GM12801 (cell line): ENCODE data around the gene CENPK.

Source experiments
- CTCF ChIP-seq: IDR thresholded peaks from one replicate; pipeline ENCODE4 v1.5.1; 2011; ENCODE audit warnings: control low read depth; ENCODE audit not compliant: insufficient read length; ENCODE audit errors: extremely low read depth

CENPK gene

GRCh38 chr5:65480306-65480865, 82.6 kb downstream of the CENPK start:
- TF ChIP-seq CTCF: no peak

- no peak for TF ChIP-seq CTCF
Measured at GRCh38 chr5:65479527-65479926, 83.4 kb downstream of the CENPK start.

- TF ChIP-seq CTCF: no peak
Measured at GRCh38 chr5:65478336-65478735, 84.6 kb downstream of the CENPK start.

GRCh38 chr5:65475895-65476294, 87.1 kb downstream of the CENPK start:
- no peak for TF ChIP-seq CTCF

- TF ChIP-seq CTCF: no peak
Measured at GRCh38 chr5:65475336-65475735, 87.6 kb downstream of the CENPK start.

- TF ChIP-seq CTCF: no peak
Measured at GRCh38 chr5:65474130-65474711, 88.7 kb downstream of the CENPK start.

GRCh38 chr5:65468633-65469032, 94.3 kb downstream of the CENPK start:
- TF ChIP-seq CTCF: no peak
